ENCODE data around the gene ARHGAP26. TPM values are rescaled to one million over a fixed set of nuclear protein-coding genes. Genes with fewer than 3 reads are reported as not detected.

ARHGAP26 gene
- polyA plus RNA-seq, 1 donor from 2014 or later: 0.83 TPM

DNA sequence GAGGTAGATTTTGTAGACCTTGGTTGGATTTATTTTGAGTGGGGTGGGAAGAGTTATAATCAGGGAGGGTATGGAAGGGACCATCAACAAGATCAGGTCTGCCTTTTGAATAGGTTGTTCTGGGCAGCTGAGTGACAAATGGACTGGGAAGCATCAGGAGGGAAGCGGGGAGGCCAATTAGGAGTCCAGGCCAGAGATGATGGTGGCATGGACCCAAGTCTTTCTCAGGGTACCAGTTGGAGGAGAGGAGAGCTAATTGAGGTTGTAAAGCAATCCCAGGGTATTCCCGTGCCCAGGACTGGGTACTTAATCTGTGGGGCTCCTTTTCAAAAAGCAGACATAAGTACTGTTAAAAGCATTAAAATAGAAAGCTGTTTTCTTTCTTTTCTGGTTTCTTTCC lies 88.9 kb downstream of the ARHGAP26 start:
- H4K20me1 ChIP-seq (ENCODE audit: insufficient read depth): no peaks in the 10 kb centered on the region
- no peak overlapping the region for H3K9ac ChIP-seq (ENCODE audit: low read length)
- no peak for TF ChIP-seq RAD21 (conservative IDR thresholded peaks at IDR 0.05)
- TF ChIP-seq EZH2 (IDR thresholded peaks at IDR 0.05; ENCODE audit: borderline replicate concordance, insufficient read depth, low read length, poor library complexity, severe bottlenecking): no peak
- TF ChIP-seq EP300 (conservative IDR thresholded peaks at IDR 0.05; ENCODE audit: poor library complexity, severe bottlenecking): no peak
- TF ChIP-seq SMC3 (conservative IDR thresholded peaks at IDR 0.05; ENCODE audit: poor library complexity): no peak
- TF ChIP-seq, protein P1, sequence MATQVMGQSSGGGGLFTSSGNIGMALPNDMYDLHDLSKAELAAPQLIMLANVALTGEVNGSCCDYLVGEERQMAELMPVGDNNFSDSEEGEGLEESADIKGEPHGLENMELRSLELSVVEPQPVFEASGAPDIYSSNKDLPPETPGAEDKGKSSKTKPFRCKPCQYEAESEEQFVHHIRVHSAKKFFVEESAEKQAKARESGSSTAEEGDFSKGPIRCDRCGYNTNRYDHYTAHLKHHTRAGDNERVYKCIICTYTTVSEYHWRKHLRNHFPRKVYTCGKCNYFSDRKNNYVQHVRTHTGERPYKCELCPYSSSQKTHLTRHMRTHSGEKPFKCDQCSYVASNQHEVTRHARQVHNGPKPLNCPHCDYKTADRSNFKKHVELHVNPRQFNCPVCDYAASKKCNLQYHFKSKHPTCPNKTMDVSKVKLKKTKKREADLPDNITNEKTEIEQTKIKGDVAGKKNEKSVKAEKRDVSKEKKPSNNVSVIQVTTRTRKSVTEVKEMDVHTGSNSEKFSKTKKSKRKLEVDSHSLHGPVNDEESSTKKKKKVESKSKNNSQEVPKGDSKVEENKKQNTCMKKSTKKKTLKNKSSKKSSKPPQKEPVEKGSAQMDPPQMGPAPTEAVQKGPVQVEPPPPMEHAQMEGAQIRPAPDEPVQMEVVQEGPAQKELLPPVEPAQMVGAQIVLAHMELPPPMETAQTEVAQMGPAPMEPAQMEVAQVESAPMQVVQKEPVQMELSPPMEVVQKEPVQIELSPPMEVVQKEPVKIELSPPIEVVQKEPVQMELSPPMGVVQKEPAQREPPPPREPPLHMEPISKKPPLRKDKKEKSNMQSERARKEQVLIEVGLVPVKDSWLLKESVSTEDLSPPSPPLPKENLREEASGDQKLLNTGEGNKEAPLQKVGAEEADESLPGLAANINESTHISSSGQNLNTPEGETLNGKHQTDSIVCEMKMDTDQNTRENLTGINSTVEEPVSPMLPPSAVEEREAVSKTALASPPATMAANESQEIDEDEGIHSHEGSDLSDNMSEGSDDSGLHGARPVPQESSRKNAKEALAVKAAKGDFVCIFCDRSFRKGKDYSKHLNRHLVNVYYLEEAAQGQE (IDR thresholded peaks at IDR 0.05; ENCODE audit: borderline replicate concordance): no peak
- no peaks in the 10 kb centered on the region for H3K27me3 ChIP-seq (ENCODE audit: insufficient read depth, low read depth, low read length)
- no peaks in the 10 kb centered on the region for H3F3A ChIP-seq (ENCODE audit: insufficient read depth, low read length, poor library complexity, severe bottlenecking)
- no peaks in the 10 kb centered on the region for H3K9me2 ChIP-seq (ENCODE audit: insufficient read depth, low read length)
- H3K4me2 ChIP-seq (ENCODE audit: low read length): no peak overlapping the region
- no peaks in the 10 kb centered on the region for H3K36me3 ChIP-seq (ENCODE audit: insufficient read depth, low read length)
- H3K79me2 ChIP-seq (replicated peaks; ENCODE audit: insufficient read depth, low read length): no peaks in the 10 kb centered on the region
- H2AFZ ChIP-seq (ENCODE audit: low read depth, low read length): no peak overlapping the region
- H3K27ac ChIP-seq (ENCODE audit: low read length): no peak overlapping the region
- H3K4me3 ChIP-seq (ENCODE audit: low read length): no peak overlapping the region
- H3K9me3 ChIP-seq (ENCODE audit: low read length): no peaks in the 10 kb centered on the region

DNA sequence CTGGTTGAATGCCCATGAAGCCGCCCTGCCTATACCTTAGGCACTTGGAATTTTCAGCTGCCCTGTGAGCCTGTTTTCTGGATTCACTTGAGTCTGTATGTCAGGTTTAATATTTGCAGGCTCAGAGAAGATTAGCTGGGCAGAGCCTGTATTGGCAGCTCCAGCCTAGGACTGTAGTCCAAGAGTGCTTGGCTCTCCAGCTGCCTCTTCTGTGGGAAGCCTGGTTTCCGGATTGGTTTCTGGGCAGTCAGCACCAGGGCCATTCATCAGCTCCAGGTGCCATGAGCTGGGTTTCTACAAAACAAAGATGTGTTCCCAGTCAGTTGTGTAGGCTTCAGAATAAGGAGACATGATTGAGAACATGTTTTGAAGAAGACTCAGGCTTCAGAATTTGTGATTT lies 90.1 kb downstream of the ARHGAP26 start:
- no peaks in the 10 kb centered on the region for H3K79me2 ChIP-seq (replicated peaks; ENCODE audit: insufficient read depth, low read length)
- no peaks in the 10 kb centered on the region for H3K9me2 ChIP-seq (ENCODE audit: insufficient read depth, low read length)
- no peaks in the 10 kb centered on the region for H3K9me3 ChIP-seq (ENCODE audit: low read length)
- H3K9ac ChIP-seq (ENCODE audit: low read length): no peak overlapping the region
- no peak overlapping the region for H3K27ac ChIP-seq (ENCODE audit: low read length)
- TF ChIP-seq SMC3 (conservative IDR thresholded peaks at IDR 0.05; ENCODE audit: poor library complexity) (no peak), EZH2 (IDR thresholded peaks at IDR 0.05; ENCODE audit: borderline replicate concordance, insufficient read depth, low read length, poor library complexity, severe bottlenecking) (no peak), CTCF (IDR thresholded peaks at IDR 0.05; ENCODE audit: poor library complexity, severe bottlenecking) (no peak)
- TF ChIP-seq, protein P1 (IDR thresholded peaks at IDR 0.05; ENCODE audit: borderline replicate concordance): no peak
- no peaks in the 10 kb centered on the region for H3K27me3 ChIP-seq (ENCODE audit: insufficient read depth, low read depth, low read length)
- H2AFZ ChIP-seq (ENCODE audit: low read depth, low read length): no peak overlapping the region
- H3K4me2 ChIP-seq (ENCODE audit: low read length): no peak overlapping the region
- no peak overlapping the region for H3K4me3 ChIP-seq (ENCODE audit: low read length)
- H3F3A ChIP-seq (ENCODE audit: insufficient read depth, low read length, poor library complexity, severe bottlenecking): no peaks in the 10 kb centered on the region
- no peaks in the 10 kb centered on the region for H3K36me3 ChIP-seq (ENCODE audit: insufficient read depth, low read length)
- no peaks in the 10 kb centered on the region for H4K20me1 ChIP-seq (ENCODE audit: insufficient read depth)
